Omental fat pad (tissue), 4 donors: Measurements from ENCODE around the gene LY86. TPM values are rescaled to one million over a fixed set of nuclear protein-coding genes. Genes with fewer than 3 reads are reported as not detected.
"Not testable (repeated sequence)": the region's sequence is repeated elsewhere in the genome, so short reads cannot be mapped to it uniquely, and the experiment has no call there.

ENCODE experiments used
- ATAC-seq: fragments of 150-250 bp; one replicate; pipeline ENCODE4 v1.9.1; 2016; ENCODE audit warnings: mild to moderate bottlenecking, moderate library complexity; ENCODE audit not compliant: low FRiP score
- DNase-seq: peaks from one replicate; pipeline ENCODE4 v3.0.0-alpha.2; 2019; ENCODE audit warnings: low spot score
- total RNA-seq, 4 donors: library from RNA; depleted of rRNA; stranded (reverse); fragments of >200 nt; gene quantifications; one replicate each; pipeline ENCODE4 v1.1.0, GENCODE V29; 2016
- TF ChIP-seq, protein P1 (sequence below), 3 donors: fragments of 450-650 bp; IDR thresholded peaks; one replicate each; pipeline ENCODE4 v1.5.1; 2016 to 2017; ENCODE audit warnings: antibody characterized with exemption in 3 of 3, mild to moderate bottlenecking in 3 of 3, moderate library complexity in 2 of 3

The LY86 gene
- total RNA-seq, 4 donors from 2014 or later, result 2.7 to 11.6 (median 8.1) TPM

DNA sequence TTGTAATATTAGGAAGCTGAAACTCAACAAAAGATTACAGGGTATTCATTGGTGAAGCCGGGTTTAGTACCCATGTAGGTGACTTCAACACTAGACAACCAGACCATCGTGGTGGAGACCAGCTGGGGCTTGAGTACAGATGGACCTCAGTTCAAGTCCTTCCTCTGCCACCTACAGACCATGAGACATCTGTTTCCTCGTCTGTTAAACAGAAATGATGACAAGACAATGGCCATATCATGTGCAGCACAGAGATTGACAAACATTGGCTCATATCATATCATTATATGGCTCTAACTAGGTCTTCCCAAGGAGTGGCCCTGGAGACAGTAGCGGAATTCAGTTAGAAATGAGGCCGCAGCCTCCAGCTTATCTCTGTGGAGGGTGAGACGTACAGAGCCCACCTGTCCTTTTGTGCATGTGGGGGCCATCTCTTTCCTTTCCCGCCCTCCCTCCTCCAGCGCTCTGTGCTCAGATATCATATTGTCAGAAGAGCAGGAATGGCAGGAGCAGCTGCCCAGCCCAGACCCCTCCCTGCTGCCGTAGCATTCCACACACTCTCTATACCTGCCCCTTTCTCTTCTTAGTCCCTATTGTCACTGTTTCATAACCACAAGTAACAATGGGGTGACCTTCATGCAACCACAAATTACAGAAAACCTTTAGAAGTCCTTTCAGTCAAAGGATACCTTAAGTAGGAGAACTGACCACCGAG is 75.1 kb downstream of the LY86 start:
- ATAC-seq, result no peak

DNA sequence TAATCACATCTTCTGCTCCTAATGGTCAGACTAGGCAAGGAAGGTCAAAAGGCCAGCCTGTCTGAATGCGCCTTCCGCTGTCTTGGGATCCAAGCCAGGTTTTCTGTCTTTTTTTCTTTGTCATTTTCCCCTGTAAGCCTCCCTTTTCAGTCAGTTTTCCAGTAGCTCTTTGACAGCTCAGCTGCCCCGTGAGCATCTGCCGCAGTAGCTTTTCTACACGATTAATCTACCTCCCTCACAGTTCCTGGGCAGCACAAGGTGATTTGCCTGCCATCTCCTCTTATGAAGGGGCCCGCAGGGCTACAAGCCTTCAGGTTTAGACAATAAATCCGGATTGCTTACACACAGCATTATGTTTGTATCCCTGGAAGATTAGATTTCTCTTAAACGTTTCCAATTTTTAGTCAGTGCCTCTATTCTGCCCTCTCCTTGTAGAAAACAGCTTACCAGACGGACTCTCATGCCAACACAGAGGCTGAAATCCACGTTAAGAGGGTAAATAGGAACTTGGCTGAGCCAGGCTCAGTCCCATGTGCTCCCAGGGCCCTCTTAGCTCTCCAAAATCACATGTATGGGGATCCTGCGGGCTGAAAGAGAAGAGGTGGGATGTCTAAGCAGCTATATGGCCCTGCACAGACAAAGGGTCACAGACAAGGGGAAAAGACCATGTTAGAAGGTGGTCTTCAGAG is 77.2 kb downstream of the LY86 start:
- no peak for ATAC-seq
- TF ChIP-seq, protein P1, sequence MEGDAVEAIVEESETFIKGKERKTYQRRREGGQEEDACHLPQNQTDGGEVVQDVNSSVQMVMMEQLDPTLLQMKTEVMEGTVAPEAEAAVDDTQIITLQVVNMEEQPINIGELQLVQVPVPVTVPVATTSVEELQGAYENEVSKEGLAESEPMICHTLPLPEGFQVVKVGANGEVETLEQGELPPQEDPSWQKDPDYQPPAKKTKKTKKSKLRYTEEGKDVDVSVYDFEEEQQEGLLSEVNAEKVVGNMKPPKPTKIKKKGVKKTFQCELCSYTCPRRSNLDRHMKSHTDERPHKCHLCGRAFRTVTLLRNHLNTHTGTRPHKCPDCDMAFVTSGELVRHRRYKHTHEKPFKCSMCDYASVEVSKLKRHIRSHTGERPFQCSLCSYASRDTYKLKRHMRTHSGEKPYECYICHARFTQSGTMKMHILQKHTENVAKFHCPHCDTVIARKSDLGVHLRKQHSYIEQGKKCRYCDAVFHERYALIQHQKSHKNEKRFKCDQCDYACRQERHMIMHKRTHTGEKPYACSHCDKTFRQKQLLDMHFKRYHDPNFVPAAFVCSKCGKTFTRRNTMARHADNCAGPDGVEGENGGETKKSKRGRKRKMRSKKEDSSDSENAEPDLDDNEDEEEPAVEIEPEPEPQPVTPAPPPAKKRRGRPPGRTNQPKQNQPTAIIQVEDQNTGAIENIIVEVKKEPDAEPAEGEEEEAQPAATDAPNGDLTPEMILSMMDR (IDR thresholded peaks at IDR 0.05), result no peak
- DNase-seq, result no peak

More for the DNA sequence above, 75.1 kb downstream of the LY86 start:
- TF ChIP-seq, protein P1 (IDR thresholded peaks at IDR 0.05), result no peak
- DNase-seq, result no peak

DNA sequence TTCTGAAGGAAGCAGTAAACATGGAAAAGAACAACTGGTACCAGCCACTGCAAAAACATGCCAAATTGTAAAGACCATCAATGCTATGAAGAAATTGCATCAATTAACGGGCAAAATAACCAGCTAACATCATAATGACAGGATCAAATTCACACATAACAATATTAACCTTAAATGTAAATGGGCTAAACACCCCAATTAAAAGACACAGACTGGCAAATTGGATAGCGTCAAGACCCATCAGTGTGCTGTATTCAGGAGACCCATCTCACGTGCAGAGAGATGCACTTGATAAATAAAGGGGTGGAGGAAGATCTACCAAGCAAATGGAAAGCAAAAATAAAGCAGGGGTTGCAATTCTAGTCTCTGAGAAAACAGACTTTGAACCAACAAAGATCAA is 81.6 kb downstream of the LY86 start:
- DNase-seq, ATAC-seq: not testable (repeated sequence)

DNA sequence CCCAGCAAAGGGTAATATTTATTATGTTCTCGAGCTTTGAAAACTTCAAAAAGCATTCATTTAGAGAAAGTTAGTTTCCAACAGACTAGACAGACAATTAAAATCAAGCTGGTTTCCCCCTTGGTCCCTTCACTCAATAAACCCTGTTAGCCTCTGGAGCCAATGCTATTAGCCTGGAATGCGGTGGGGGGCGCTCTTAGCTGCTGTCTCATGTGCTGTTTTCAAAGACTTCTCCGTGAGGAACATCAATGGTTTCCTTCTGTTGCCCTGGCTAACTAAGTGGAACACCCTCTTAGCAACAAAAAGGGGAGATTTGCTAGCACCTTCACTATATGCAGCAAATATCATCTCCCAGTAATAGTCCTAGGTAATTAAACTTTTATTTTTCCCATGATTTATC is 86.4 kb downstream of the LY86 start:
- TF ChIP-seq, protein P1 (IDR thresholded peaks at IDR 0.05), result no peak
- DNase-seq (no peak), ATAC-seq (no peak)

DNA sequence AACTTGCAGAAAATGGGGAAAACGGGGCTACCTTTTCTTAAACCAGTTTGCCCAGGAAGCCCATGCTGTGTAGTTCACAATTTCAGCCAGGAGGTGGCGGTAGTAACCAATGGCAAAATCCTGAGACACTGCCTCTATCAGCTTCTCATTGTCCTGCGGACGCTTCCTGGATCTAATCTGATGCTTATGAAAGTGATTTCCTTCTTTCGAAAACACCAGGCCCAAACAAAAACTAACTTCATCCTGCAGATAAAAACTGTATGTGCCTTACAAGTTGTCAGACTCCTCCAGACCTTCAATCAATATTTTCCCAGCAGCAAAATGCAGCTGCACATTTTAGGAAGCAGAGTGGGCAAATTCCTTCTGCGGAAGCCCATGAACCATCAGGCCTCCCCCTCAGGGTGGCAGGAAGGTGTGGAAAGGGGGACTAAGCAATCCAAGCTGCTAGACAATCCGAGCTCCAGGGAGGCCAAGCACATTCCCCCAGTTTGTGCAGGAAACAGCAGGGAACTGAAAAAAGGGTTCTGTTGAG is 88.5 kb downstream of the LY86 start:
- DNase-seq (peak; percentile 94), ATAC-seq (peak; percentile 86)
- TF ChIP-seq, protein P1 (IDR thresholded peaks at IDR 0.05), result peak in 2 of 3 donors; percentile 46 to 94

DNA sequence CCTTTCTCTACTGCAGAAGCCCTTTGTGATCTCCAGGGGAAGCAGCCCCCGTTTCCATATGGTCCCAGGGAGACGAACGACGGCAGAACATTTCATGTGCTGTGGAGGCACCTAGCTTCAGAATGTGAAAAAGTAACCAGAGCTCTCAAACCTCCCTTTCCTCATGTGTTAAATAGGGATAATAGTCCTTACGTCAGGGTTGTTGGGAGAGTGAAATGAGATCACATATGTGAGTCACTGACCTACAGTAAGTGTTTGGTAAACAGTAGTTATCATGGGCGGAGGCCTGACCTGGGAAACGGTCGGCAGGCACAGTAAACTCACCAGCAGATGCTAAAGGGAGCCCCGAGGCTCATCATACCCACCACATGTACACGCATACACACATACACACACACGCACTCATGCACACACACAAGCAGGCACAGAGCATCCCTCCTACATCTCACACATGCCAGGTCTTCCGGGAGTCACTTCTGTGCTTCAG is 89.7 kb downstream of the LY86 start:
- TF ChIP-seq, protein P1 (IDR thresholded peaks at IDR 0.05), result no peak
- ATAC-seq (peak; percentile 54), DNase-seq (no peak)

DNA sequence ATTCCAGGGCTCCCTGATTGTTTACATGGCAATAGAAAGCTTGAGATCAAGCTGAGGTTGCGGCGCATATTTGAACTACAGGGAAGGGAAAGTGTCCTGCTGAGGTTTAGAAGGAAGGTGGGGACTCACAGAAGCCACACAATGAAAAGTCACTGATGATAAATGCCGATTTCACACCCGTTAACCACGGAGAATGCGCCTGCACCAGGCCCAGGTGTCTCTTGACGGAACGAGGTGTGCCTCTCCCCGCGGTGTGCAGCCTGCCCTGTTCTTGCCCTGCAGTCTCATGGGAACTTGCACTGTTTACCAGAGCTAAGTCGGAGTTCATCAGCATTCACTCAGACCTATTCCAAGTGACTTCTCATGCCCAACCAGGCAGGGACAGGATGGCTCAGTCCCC is 90.3 kb downstream of the LY86 start:
- TF ChIP-seq, protein P1 (IDR thresholded peaks at IDR 0.05), result no peak
- DNase-seq, result no peak
- ATAC-seq, result no peak
